GM18867 (cell line): ENCODE results near the gene MT1M.
"Not testable (repeated sequence)": the region's sequence is repeated elsewhere in the genome, so short reads cannot be mapped to it uniquely, and the experiment has no call there.

Source experiments
- ATAC-seq: cut with Tn5 transposase; IDR thresholded peaks from one replicate; pipeline ENCODE4 v1.9.1; 2021; ENCODE audit warnings: mild to moderate bottlenecking, moderate library complexity; ENCODE audit not compliant: unreplicated experiment

MT1M gene

GRCh38 chr16:56671691-56672090 lies 39.2 kb downstream of the MT1M start:
- ATAC-seq, result not testable (repeated sequence)

GRCh38 chr16:56672171-56672570 lies 39.7 kb downstream of the MT1M start:
- ATAC-seq, result not testable (repeated sequence)

- no peak for ATAC-seq
Observed at GRCh38 chr16:56672761-56673536, 40.5 kb downstream of the MT1M start.

GRCh38 chr16:56673921-56674320 lies 41.5 kb downstream of the MT1M start:
- no peak for ATAC-seq

GRCh38 chr16:56674570-56674969 lies 42.1 kb downstream of the MT1M start:
- not testable (repeated sequence) for ATAC-seq

GRCh38 chr16:56675685-56676210 lies 43.3 kb downstream of the MT1M start:
- no peak for ATAC-seq

GRCh38 chr16:56677474-56677873 lies 45.0 kb downstream of the MT1M start:
- no peak for ATAC-seq

GRCh38 chr16:56679078-56679730 lies 46.7 kb downstream of the MT1M start:
- ATAC-seq, result no peak

GRCh38 chr16:56679818-56680217 lies 47.4 kb downstream of the MT1M start:
- ATAC-seq, result no peak

GRCh38 chr16:56681939-56682702 lies 49.7 kb downstream of the MT1M start, which contains the start of gene MT1X:
Gene MT1X (plus strand): TSS chr16:56682470. CDS start chr16:56682541, 71 bp downstream.
- ATAC-seq, result peak; percentile 99

- peak; percentile 2 for ATAC-seq
Observed at GRCh38 chr16:56682703-56683397, 50.4 kb downstream of the MT1M start.
